Fibroblast of skin of scalp (primary cell): Measurements from ENCODE around the gene BCL2L15. TPM values are rescaled to one million over a fixed set of nuclear protein-coding genes. Genes with fewer than 3 reads are reported as not detected.

ENCODE experiments used
- DNase-seq: peaks from one replicate; pipeline ENCODE4 v3.0.0-alpha.2; 2013
- polyA plus RNA-seq, 2 experiments: library from polyadenylated mRNA; unstranded; fragments of 120-200 nt; gene quantifications; one replicate each; pipeline ENCODE4 v1.2.1, GENCODE V29; 2013; ENCODE audit not compliant: insufficient read length in 2 of 2

The BCL2L15 gene
- 0.10 TPM for polyA plus RNA-seq (2013, experiment 1 of 2; ENCODE audit: insufficient read length)
- polyA plus RNA-seq (2013, experiment 2 of 2; ENCODE audit: insufficient read length), result 0.30 TPM

- DNase-seq, result no peak
These were observed at the start of gene BCL2L15 for GRCh38 chr1:113887402-113888175. TSS of gene BCL2L15 (minus strand) at chr1:113887581. CDS start at chr1:113887375, 206 bp downstream.

- DNase-seq, result no peak
These were observed 49.8 kb upstream of the BCL2L15 start for GRCh38 chr1:113937146-113937545.

- DNase-seq, result no peak
These were observed 48.6 kb upstream of the BCL2L15 start for GRCh38 chr1:113935970-113936369.

GRCh38 chr1:113935176-113935575 lies 47.8 kb upstream of the BCL2L15 start:
- no peak for DNase-seq

- no peak for DNase-seq
These were observed 47.2 kb upstream of the BCL2L15 start for GRCh38 chr1:113934511-113935055.

- DNase-seq, result no peak
These were observed 46.6 kb upstream of the BCL2L15 start for GRCh38 chr1:113934006-113934405.

- peak; percentile 2 for DNase-seq
These were observed 44.1 kb upstream of the BCL2L15 start for GRCh38 chr1:113931451-113931851.

- DNase-seq, result peak; percentile 20
These were observed 43.2 kb upstream of the BCL2L15 start for GRCh38 chr1:113930499-113931161.

- peak; percentile 14 for DNase-seq
These were observed 42.5 kb upstream of the BCL2L15 start for GRCh38 chr1:113929750-113930498.

GRCh38 chr1:113928941-113929749 lies 41.8 kb upstream of the BCL2L15 start, which contains the start of gene HIPK1:
TSS of gene HIPK1 (plus strand) at chr1:113929324.
- peak; percentile 90 for DNase-seq

GRCh38 chr1:113928187-113928930 lies 41.0 kb upstream of the BCL2L15 start:
- DNase-seq, result peak; percentile 21

GRCh38 chr1:113924473-113924872 lies 37.1 kb upstream of the BCL2L15 start:
- DNase-seq, result no peak

- no peak for DNase-seq
These were observed 35.6 kb upstream of the BCL2L15 start for GRCh38 chr1:113922957-113923356.

GRCh38 chr1:113918243-113918642 lies 30.9 kb upstream of the BCL2L15 start:
- DNase-seq, result no peak

- no peak for DNase-seq
These were observed 30.2 kb upstream of the BCL2L15 start for GRCh38 chr1:113917400-113918082.

- DNase-seq, result no peak
These were observed 29.6 kb upstream of the BCL2L15 start for GRCh38 chr1:113916974-113917373.

- no peak for DNase-seq
These were observed 26.7 kb upstream of the BCL2L15 start for GRCh38 chr1:113913887-113914664.

GRCh38 chr1:113913312-113913668 lies 25.9 kb upstream of the BCL2L15 start:
- DNase-seq, result no peak

- peak; percentile 83 for DNase-seq
These were observed 25.4 kb upstream of the BCL2L15 start for GRCh38 chr1:113912594-113913311.
